GM23338 (cell line): ENCODE measurements around the gene NBEAL2. TPM values are rescaled to one million over a fixed set of nuclear protein-coding genes. Genes with fewer than 3 reads are reported as not detected.

ENCODE experiments used
- ATAC-seq: fragments of 200-7000 bp; cut with Tn5 transposase; 3 replicates; pipeline ENCODE4 v1.9.1; 2020
- DNase-seq: peaks from one replicate; pipeline ENCODE4 v3.0.0-alpha.2; 2015; ENCODE audit warnings: low spot score
- H2AFZ ChIP-seq: fragments of 200-600 bp; sonication (generic); 2 replicates; pipeline ENCODE4 v1.8.0; 2016; ENCODE audit warnings: antibody characterized with exemption, mild to moderate bottlenecking, moderate library complexity
- H3F3A ChIP-seq: fragments of 200-600 bp; sonication (generic); replicated peaks from 2 replicates; pipeline ENCODE4 v1.8.0; 2017; ENCODE audit warnings: antibody characterized with exemption, mixed run types, low read depth
- H3K27ac ChIP-seq: fragments of 200-600 bp; sonication (generic); 2 replicates; pipeline ENCODE4 v1.6.1; 2016; ENCODE audit warnings: low read depth
- H3K27me3 ChIP-seq: fragments of 200-600 bp; sonication (generic); 2 replicates; pipeline ENCODE4 v1.8.0; 2016; ENCODE audit warnings: mild to moderate bottlenecking, mixed run types, moderate library complexity; ENCODE audit not compliant: insufficient read depth
- H3K36me3 ChIP-seq: fragments of 200-600 bp; sonication (generic); 2 replicates; pipeline ENCODE4 v1.8.0; 2016; ENCODE audit warnings: mild to moderate bottlenecking; ENCODE audit not compliant: insufficient read depth
- H3K4me1 ChIP-seq: fragments of 200-600 bp; sonication (generic); 2 replicates; pipeline ENCODE4 v1.8.0; 2016; ENCODE audit warnings: mild to moderate bottlenecking, moderate library complexity; ENCODE audit not compliant: insufficient read depth
- H3K4me2 ChIP-seq: fragments of 200-600 bp; sonication (generic); 2 replicates; pipeline ENCODE4 v1.7.1; 2017; ENCODE audit warnings: mixed run types
- H3K4me3 ChIP-seq: fragments of 200-600 bp; sonication (generic); 2 replicates; pipeline ENCODE4 v1.6.1; 2016; ENCODE audit warnings: mixed run types
- H3K79me2 ChIP-seq: fragments of 200-600 bp; sonication (generic); replicated peaks from 2 replicates; pipeline ENCODE4 v1.8.0; 2017; ENCODE audit warnings: mild to moderate bottlenecking; ENCODE audit not compliant: insufficient read depth
- H3K9me2 ChIP-seq: fragments of 200-600 bp; sonication (generic); 2 replicates; pipeline ENCODE4 v1.8.0; 2017; ENCODE audit not compliant: insufficient read depth
- H4K20me1 ChIP-seq: fragments of 200-600 bp; sonication (generic); replicated peaks from 2 replicates; pipeline ENCODE4 v1.8.0; 2017; ENCODE audit warnings: mild to moderate bottlenecking; ENCODE audit not compliant: insufficient read depth
- H3K27ac Mint-ChIP-seq: 2 replicates; pipeline ENCODE4 v1.8.0; 2020; ENCODE audit warnings: inconsistent platforms, mild to moderate bottlenecking, moderate library complexity, mixed read lengths
- H3K27me3 Mint-ChIP-seq: 3 replicates; pipeline ENCODE4 v1.8.0; 2022; ENCODE audit warnings: low read depth, mild to moderate bottlenecking, moderate library complexity, mixed read lengths, inconsistent platforms; ENCODE audit not compliant: insufficient read depth, poor library complexity
- H3K36me3 Mint-ChIP-seq: 3 replicates; pipeline ENCODE4 v1.8.0; 2021; ENCODE audit warnings: low read depth, mild to moderate bottlenecking, inconsistent platforms, moderate library complexity, mixed read lengths
- H3K4me1 Mint-ChIP-seq: 3 replicates; pipeline ENCODE4 v1.8.0; 2020; ENCODE audit warnings: mild to moderate bottlenecking, inconsistent platforms, mixed read lengths
- H3K4me3 Mint-ChIP-seq: 3 replicates; pipeline ENCODE4 v1.8.0; 2021; ENCODE audit warnings: moderate library complexity, mild to moderate bottlenecking, inconsistent platforms, mixed read lengths
- H3K9me3 Mint-ChIP-seq: 3 replicates; pipeline ENCODE4 v1.8.0; 2020; ENCODE audit warnings: moderate library complexity, mild to moderate bottlenecking, inconsistent platforms, mixed read lengths
- EZH2 ChIP-seq: fragments of 200-600 bp; sonication (generic); IDR thresholded peaks from one replicate; pipeline ENCODE4 v1.8.0; 2017; ENCODE audit warnings: antibody characterized with exemption, mild to moderate bottlenecking, low read depth; ENCODE audit not compliant: unreplicated experiment
- STAT1 ChIP-seq: IDR thresholded peaks from one replicate; pipeline ENCODE4 v1.6.1; 2016; ENCODE audit warnings: antibody characterized with exemption; ENCODE audit not compliant: unreplicated experiment
- polyA plus RNA-seq: library from polyadenylated mRNA; unstranded; fragments of >200 nt; fragmentation: Nextera tagmentation; extraction: Ambion mirVana; gene quantifications from 2 replicates; pipeline ENCODE4 v1.2.1, GENCODE V29; 2016
- total RNA-seq: library from RNA; depleted of rRNA; stranded (reverse); fragments of >200 nt; shearing (Covaris generic); gene quantifications from 2 replicates; pipeline ENCODE4 v1.2.3, GENCODE V29; 2014
- TF ChIP-seq, protein P1 (sequence below): fragments of 250-450 bp; sonication (Bioruptor Pico); IDR thresholded peaks from 2 replicates; pipeline ENCODE4 v1.5.0; 2020; ENCODE audit warnings: mild to moderate bottlenecking, moderate library complexity

Gene NBEAL2
- total and polyA plus RNA-seq, 2 experiments from 2014 or later = 13.5 to 79.9 TPM

GRCh38 chr3:47016934-47017435, 37.5 kb downstream of the NBEAL2 start:
- no peak overlapping the region for H3K4me3 ChIP-seq
- H4K20me1 ChIP-seq = peaks cover 8% of the 10 kb centered on the region; the same call in 1 of the 2 replicates
- H3F3A ChIP-seq = no peaks in the 10 kb centered on the region
- Mint-ChIP-seq H3K9me3 (no peaks in the 10 kb centered on the region), H3K4me3 (no peak overlapping the region), H3K27ac (peak overlapping the region; percentile 15; the same call in 1 of the 2 replicates), H3K4me1 (peaks cover 12% of the 10 kb centered on the region), H3K27me3 (no peaks in the 10 kb centered on the region), H3K36me3 (peaks cover 28% of the 10 kb centered on the region)
- ATAC-seq (no peak), DNase-seq (no peak)
- H3K36me3 ChIP-seq = no peaks in the 10 kb centered on the region
- 0 out of 2 replicates have a peak, but pooled peaks cover 5% of the 10 kb centered on the region for H3K79me2 ChIP-seq
- H3K4me2 ChIP-seq = no peak overlapping the region
- no peak overlapping the region for H2AFZ ChIP-seq
- 0 out of 2 replicates have a peak, but pooled peaks cover 8% of the 10 kb centered on the region for H3K4me1 ChIP-seq
- no peak for TF ChIP-seq EZH2
- TF ChIP-seq, protein P1, sequence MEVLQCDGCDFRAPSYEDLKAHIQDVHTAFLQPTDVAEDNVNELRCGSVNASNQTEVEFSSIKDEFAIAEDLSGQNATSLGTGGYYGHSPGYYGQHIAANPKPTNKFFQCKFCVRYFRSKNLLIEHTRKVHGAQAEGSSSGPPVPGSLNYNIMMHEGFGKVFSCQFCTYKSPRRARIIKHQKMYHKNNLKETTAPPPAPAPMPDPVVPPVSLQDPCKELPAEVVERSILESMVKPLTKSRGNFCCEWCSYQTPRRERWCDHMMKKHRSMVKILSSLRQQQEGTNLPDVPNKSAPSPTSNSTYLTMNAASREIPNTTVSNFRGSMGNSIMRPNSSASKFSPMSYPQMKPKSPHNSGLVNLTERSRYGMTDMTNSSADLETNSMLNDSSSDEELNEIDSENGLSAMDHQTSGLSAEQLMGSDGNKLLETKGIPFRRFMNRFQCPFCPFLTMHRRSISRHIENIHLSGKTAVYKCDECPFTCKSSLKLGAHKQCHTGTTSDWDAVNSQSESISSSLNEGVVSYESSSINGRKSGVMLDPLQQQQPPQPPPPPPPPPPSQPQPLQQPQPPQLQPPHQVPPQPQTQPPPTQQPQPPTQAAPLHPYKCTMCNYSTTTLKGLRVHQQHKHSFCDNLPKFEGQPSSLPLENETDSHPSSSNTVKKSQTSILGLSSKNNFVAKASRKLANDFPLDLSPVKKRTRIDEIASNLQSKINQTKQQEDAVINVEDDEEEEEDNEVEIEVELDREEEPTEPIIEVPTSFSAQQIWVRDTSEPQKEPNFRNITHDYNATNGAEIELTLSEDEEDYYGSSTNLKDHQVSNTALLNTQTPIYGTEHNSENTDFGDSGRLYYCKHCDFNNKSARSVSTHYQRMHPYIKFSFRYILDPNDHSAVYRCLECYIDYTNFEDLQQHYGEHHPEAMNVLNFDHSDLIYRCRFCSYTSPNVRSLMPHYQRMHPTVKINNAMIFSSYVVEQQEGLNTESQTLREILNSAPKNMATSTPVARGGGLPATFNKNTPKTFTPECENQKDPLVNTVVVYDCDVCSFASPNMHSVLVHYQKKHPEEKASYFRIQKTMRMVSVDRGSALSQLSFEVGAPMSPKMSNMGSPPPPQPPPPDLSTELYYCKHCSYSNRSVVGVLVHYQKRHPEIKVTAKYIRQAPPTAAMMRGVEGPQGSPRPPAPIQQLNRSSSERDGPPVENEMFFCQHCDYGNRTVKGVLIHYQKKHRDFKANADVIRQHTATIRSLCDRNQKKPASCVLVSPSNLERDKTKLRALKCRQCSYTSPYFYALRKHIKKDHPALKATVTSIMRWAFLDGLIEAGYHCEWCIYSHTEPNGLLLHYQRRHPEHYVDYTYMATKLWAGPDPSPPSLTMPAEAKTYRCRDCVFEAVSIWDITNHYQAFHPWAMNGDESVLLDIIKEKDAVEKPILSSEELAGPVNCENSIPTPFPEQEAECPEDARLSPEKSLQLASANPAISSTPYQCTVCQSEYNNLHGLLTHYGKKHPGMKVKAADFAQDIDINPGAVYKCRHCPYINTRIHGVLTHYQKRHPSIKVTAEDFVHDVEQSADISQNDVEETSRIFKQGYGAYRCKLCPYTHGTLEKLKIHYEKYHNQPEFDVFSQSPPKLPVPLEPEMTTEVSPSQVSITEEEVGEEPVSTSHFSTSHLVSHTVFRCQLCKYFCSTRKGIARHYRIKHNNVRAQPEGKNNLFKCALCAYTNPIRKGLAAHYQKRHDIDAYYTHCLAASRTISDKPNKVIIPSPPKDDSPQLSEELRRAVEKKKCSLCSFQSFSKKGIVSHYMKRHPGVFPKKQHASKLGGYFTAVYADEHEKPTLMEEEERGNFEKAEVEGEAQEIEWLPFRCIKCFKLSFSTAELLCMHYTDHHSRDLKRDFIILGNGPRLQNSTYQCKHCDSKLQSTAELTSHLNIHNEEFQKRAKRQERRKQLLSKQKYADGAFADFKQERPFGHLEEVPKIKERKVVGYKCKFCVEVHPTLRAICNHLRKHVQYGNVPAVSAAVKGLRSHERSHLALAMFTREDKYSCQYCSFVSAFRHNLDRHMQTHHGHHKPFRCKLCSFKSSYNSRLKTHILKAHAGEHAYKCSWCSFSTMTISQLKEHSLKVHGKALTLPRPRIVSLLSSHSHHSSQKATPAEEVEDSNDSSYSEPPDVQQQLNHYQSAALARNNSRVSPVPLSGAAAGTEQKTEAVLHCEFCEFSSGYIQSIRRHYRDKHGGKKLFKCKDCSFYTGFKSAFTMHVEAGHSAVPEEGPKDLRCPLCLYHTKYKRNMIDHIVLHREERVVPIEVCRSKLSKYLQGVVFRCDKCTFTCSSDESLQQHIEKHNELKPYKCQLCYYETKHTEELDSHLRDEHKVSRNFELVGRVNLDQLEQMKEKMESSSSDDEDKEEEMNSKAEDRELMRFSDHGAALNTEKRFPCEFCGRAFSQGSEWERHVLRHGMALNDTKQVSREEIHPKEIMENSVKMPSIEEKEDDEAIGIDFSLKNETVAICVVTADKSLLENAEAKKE (CRISPR knock-in tag) = no peak
- H3K9me2 ChIP-seq = 0 out of 2 replicates have a peak, but pooled peaks cover 4% of the 10 kb centered on the region
- no peaks in the 10 kb centered on the region for H3K27me3 ChIP-seq
- 0 out of 2 replicates have a peak overlapping the region, but pooled peaks have one; percentile 20 for H3K27ac ChIP-seq

DNA sequence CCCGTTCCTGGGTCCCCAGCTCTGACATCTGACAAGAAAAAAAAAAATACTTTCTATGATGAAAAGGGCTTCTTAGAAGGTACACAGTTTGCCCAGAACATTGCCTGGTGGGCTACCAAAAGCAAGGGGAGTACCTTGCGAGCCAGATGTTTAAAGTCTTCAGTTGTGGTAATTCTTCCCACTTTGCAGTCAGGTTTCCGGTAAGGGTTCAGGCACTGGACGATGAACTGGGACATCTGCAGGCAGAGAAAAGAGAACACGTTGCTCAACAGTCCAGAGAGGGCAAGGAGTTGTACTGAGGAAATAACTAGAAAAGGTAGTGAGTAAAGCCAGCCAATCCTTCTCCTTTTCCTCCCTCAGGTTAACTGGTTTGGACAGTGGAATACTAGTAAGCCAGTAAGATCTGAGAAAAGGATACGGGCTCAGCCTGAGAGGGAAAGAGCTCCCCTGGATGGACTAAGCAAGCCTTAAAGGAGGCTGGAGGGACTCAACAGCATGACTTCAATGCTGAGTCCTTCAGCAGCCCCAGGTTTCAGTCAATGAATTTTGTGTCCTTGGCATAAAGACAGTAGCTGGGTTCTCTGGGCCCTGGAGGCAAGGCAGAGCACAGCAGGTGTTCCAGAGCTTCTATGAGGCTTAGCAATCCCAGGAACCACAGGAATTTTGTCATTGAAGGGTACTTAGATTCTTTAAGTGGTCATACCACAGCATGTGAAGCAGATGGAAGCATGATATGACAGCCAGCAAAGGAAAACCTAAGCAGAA, 38.2 kb downstream of the NBEAL2 start:
- Histone ChIP-seq H3K27ac (0 out of 2 replicates have a peak overlapping the region, but pooled peaks have one; percentile 19), H3F3A (no peaks in the 10 kb centered on the region), H3K4me2 (no peak overlapping the region), H4K20me1 (peaks cover 8% of the 10 kb centered on the region; the same call in 1 of the 2 replicates), H3K4me3 (no peak overlapping the region), H3K9me2 (0 out of 2 replicates have a peak, but pooled peaks cover 3% of the 10 kb centered on the region), H3K79me2 (0 out of 2 replicates have a peak, but pooled peaks cover 5% of the 10 kb centered on the region), H3K27me3 (no peaks in the 10 kb centered on the region), H3K36me3 (no peaks in the 10 kb centered on the region), H3K4me1 (0 out of 2 replicates have a peak, but pooled peaks cover 8% of the 10 kb centered on the region), H2AFZ (no peak overlapping the region)
- Mint-ChIP-seq H3K27ac (no peak overlapping the region), H3K27me3 (no peaks in the 10 kb centered on the region), H3K4me1 (peaks cover 12% of the 10 kb centered on the region), H3K36me3 (peaks cover 28% of the 10 kb centered on the region), H3K9me3 (no peaks in the 10 kb centered on the region), H3K4me3 (no peak overlapping the region)
- DNase-seq (peak; percentile 45), ATAC-seq (peak; percentile 21; the same call in 1 of the 3 replicates)
- TF ChIP-seq, protein P1 (CRISPR knock-in tag) = no peak
- TF ChIP-seq STAT1 = no peak
